ENCODE results near the gene APOBEC3F.

The APOBEC3F gene

DNA sequence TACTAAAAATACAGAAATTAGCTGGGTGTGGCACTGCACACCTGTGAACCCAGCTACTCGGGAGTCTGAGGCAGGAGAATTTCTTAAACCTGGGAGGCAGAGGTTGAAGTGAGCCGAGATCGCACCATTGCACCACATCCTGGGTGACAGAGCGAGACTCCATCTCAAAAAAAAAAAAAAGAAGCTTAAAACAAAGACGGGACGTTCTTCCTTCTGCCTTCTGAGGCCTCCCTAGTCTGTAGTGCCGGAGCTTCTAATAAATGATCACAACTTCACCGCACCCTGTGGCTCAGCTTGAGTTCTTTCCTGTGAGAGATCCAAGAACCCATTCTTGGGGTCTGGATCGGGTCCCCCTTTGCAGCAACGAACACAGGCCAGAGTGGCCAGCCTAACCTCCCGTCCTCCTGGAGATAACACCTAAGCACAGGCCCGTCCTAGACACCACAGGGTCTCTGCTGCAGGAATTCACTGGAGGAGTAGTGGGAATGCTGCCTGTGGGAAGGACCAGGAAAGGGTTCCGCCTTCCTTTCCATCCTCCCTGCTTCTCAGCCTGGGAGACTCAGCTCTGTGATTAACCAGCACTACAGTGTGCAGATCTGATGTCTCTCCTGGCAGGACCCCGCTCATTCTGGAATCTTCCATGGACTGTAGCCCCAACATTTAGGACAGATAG is 54.2 kb downstream of the APOBEC3F start:
- DNase-seq (ENCODE audit: low read depth), result no peak

DNA sequence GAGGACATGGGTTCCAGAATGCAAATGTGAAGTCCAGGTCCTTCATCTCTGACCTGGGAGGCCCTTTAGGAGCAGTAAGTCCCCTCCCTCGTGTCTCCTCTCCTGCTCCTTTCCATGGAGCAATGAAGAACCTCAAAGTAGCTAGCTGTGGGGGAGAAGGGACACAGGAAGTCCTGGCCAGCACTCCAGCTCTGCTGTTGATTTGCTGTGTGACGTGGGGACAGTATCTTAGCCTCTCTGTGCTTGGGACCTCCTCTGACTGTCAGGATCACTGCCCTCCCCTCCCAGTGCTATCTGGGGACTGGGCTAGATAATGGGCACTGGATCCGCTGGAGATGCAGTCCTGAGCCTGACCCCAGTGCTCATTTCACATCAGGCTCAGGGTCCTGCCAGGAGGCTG is 55.3 kb downstream of the APOBEC3F start:
- DNase-seq (ENCODE audit: low read depth), result no peak

DNA sequence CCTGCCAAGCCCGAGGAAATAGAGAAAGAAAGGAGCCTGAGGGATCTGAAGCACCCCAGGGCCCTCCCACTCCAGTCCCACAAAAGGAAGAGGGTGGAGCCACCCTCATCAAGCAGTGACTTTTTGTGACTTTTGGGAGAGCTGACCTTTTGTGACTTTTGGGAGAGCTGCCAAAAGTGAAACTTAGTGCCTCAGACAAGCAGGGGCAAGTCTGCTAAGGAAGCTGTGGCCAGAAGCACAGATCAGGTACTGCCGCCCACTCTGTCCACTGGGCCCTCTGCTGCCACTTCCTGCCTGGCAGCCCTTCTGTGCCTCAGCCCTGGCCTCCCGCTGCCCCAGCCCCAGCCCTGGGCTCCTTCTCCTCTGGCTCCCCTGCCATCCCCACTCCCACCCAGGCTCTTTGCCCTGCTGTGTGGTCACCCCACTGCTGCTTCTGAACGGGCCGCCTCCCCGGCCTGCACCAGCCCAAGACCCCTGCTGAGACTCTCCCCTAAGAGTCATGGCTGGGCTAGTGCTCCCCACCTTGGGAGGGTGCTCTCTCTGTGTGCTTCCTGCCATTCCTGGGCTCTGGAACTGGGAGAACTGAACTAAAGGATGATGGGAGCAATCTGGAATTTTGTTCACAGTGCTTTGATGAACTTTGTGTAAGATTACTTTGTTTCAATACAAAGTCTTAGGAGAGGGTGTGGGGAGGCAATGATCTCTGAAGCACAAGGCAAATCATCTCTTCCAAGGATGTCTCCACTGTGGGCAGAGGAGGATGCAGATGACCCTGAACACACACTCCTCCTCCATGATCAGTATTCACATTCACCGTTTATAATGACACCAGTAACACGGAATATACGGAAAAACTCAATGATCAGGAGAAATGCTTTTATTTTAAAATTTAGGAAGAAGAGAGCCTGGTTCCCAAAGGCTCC is 56.7 kb downstream of the APOBEC3F start, which contains the start of gene APOBEC3H:
Gene APOBEC3H, plus strand, starts transcription at position 147 of the 923 bp plus-strand sequence. CDS start 3,035 bp downstream, outside the sequence.
- DNase-seq (ENCODE audit: low read depth), result peak; percentile 26

DNA sequence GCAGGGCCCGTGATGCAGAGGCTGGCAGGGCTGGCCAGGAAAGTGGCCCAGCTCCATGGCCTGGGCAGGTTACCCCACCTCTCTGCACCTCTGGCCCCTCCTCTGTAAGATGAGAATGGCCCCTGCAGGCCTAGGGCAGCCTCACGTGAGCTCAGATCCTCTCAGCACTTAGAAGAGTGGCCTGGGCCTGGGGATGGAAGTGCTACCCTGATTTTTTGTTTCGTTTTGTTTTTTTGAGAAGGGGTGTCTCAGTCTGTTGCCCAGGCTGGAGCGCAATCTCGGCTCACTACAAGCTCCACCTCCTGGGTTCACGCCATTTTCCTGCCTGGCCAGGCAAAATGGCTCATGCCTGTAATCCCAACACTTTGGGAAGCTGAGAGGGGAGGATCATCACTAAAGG is 57.4 kb downstream of the APOBEC3F start:
- no peak for DNase-seq (ENCODE audit: low read depth)

DNA sequence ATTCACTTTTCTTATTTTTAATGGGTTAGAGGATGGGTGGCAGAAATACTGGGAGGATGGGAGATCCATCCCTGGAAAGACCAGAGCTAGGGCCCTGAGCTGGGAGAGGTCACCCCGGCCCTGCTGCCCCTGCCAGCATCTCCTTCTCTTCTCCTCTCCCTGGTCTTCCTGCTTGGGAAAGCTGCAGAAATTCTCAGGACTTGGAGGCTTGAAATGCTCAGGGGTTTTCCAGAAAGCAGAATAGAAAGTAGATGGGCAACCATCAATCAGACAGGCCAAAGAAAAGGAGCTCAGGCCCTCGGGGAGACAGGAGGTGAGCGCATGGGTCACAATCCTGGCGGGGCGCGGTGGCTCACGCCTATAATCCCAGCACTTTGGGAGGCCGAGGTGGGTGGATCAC is 57.9 kb downstream of the APOBEC3F start:
- DNase-seq (ENCODE audit: low read depth), result no peak

DNA sequence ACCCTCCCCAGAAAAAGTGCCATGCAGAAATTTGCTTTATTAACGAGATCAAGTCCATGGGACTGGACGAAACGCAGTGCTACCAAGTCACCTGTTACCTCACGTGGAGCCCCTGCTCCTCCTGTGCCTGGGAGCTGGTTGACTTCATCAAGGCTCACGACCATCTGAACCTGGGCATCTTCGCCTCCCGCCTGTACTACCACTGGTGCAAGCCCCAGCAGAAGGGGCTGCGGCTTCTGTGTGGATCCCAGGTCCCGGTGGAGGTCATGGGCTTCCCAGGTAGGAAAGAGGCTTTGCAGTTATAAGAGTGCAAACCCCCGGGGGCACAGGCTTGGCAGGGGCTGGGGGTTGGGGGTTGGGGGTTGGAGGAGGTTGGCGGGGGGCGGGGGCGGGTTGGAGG is 60.6 kb downstream of the APOBEC3F start:
- DNase-seq (ENCODE audit: low read depth), result no peak

DNA sequence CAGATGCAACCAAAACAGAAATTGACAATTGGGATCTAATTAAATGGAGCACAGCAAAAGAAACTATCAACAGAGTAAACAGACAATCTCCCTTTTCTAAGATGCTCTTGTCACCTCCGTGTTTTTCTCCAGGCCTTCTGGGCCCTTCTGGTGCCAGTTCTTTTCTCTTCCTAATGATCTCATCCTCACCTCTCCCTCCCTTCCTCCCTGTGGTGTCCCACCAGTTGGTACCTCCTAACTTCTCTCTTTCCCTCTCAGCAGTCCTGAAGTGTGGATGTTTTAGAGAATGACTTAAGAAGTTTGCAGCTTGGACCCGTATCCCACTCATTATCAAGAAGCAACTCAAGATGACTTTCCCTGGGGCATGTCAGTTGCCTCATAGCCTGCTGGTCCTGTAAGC is 62.8 kb downstream of the APOBEC3F start:
- no peak for DNase-seq (ENCODE audit: low read depth)
